Measurements from ENCODE around the gene TCF12.

Gene TCF12

DNA sequence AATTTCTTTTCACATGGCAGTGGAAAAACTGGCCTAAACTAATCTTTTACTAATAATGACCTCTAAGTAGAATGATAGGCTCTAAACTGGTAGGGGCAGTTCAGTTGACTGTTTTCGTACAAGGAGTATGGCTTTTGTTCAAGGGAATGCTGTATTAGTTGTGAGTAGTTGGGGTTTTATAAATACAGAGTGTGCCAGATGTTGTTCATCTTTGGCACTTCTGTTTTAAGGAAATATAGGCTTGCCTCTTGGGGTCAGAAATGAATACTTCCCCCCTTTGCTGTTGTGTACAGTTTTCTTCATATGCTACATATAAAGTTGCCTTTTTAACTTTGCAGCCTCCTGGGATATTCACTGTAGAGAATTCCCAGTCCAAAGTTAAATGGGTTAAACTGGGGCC, 276.9 kb downstream of the TCF12 start:
- TF ChIP-seq CTCF (conservative IDR thresholded peaks at IDR 0.05; ENCODE audit: control insufficient read depth, insufficient read depth, low read depth, low read length), result no peak

DNA sequence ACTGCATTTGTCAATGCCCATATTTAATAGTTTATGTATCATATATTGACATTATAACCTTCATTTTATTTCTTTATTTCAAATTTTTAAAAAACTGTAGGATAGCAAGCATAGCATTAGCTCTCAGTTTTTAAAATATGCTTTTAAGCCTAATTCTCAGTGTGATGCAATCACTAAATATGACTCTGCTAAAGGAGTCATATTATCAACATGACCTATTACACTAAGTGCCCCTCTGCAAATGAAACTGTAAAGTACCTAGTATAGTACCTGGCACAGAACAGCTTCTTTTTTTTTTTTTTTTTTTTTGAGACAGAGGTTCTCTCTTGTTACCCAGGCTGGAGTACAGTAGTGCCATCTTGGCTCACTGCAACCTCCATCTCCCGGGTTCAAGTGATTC, 278.4 kb downstream of the TCF12 start:
- DNase-seq (ENCODE audit: low read depth), result no peak
- no peak overlapping the region for H3K4me3 ChIP-seq (ENCODE audit: control insufficient read depth, low read depth, low read length)
- TF ChIP-seq CTCF (conservative IDR thresholded peaks at IDR 0.05; ENCODE audit: control insufficient read depth, insufficient read depth, low read depth, low read length), result no peak

More for the DNA sequence above, 276.9 kb downstream of the TCF12 start:
- H3K4me3 ChIP-seq (ENCODE audit: control insufficient read depth, low read depth, low read length), result no peak overlapping the region
- no peak for DNase-seq (ENCODE audit: low read depth)

DNA sequence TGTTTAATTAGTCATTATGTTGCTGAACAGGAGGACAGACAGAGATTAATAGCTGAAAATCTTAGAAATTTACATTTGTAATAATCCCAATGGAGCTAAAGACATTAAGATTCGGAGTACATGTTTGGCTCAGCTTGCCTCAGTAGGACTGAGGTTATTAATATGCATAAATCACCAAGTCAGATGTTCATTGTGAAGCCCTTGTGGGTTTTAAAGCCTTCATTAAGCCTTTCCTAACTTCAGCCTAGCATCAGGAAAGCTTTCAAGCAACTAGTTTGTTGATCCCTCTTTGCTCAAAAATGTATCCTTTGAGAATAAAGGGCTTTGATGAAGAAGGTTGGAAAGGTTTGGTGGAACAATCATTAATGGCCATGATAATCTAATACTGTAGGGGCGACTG, 279.7 kb downstream of the TCF12 start:
- TF ChIP-seq CTCF (conservative IDR thresholded peaks at IDR 0.05; ENCODE audit: control insufficient read depth, insufficient read depth, low read depth, low read length), result no peak
- H3K4me3 ChIP-seq (ENCODE audit: control insufficient read depth, low read depth, low read length), result no peak overlapping the region
- no peak for DNase-seq (ENCODE audit: low read depth)

DNA sequence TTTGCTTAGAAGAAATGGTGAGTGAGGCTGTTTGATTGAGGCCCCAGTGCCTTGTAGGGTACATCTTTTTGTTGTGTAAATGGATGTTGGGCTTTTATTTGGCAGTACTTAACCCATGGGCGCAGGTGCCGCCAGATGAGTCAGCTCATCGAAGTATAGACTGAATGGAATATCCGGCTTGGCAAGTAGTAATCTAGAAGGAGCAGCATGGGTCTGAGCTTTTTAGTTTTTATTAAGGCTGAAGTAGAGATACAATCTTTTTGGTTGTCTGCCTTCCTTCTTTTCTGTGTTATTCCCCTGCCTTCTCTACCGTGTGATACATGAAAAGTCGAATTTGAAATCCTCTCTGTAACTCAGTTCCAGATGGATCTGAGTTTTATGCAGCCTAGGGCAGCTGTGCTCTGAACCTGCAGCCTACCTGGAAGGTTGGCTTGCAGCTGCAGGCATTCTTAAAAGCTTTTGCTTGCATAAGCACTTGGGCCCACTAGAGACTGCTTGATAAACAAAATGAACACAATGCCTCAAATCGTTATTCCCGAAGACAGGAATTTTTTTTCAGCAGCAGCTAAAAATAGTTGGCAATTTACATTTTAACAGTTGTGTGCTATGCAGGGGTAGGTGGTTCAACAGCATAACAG, 280.3 kb downstream of the TCF12 start:
- TF ChIP-seq CTCF (conservative IDR thresholded peaks at IDR 0.05; ENCODE audit: control insufficient read depth, insufficient read depth, low read depth, low read length), result no peak

DNA sequence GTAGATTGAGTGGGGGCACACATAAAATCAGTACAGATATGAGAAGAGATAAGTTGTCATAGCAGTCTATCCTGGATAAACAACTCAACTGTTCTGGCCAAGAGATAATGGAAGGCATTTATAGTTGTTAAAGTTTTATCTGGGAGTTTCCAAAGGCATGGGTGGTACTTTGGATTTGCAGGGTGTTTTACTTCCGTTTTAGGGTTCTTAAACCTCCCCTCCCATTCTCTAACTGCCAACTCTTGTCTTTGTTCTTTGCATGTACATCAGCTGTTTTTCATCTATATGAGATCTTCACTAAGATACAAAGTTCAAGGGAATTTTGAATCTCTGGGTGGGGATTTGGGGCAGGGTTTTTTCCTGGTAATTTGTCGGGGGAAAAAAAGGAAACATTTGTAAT, 283.1 kb downstream of the TCF12 start:
- H3K4me3 ChIP-seq (ENCODE audit: control insufficient read depth, low read depth, low read length), result no peak overlapping the region
- no peak for DNase-seq (ENCODE audit: low read depth)
- no peak for TF ChIP-seq CTCF (conservative IDR thresholded peaks at IDR 0.05; ENCODE audit: control insufficient read depth, insufficient read depth, low read depth, low read length)

More for the DNA sequence above, 280.3 kb downstream of the TCF12 start:
- H3K4me3 ChIP-seq (ENCODE audit: control insufficient read depth, low read depth, low read length), result no peak overlapping the region
- no peak for DNase-seq (ENCODE audit: low read depth)

DNA sequence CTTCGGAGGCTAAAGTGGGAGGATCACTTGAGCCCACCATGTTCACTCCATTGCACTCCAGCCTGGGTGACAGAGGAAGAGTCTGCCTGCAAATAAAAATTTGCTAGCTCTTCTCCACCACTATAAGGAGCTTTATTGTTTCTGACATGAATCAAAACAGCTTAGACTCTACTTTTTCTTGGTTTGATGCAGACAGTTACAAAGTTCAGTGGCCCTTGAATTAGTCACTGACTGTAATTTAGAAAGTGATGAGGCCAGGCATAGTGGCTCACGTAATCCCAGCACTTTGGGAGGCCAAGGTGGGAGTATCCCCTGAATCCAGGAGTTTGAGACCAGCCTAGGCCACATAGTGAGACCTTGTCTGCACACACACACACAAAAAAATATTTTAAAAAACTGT, 285.5 kb downstream of the TCF12 start:
- no peak for DNase-seq (ENCODE audit: low read depth)
- TF ChIP-seq CTCF (conservative IDR thresholded peaks at IDR 0.05; ENCODE audit: control insufficient read depth, insufficient read depth, low read depth, low read length), result no peak
- no peak overlapping the region for H3K4me3 ChIP-seq (ENCODE audit: control insufficient read depth, low read depth, low read length)

All from fibroblast of mammary gland (primary cell).